ENCODE results near the gene TSNAX. TPM values are rescaled to one million over a fixed set of nuclear protein-coding genes. Genes with fewer than 3 reads are reported as not detected.
A peak's percentile ranks its signal among the peaks of the same experiment; 100 is the strongest.

TSNAX gene
- total and polyA plus RNA-seq, 9 of the 15 experiments (the other 6 are each of a cell fraction or from before 2014, with no cell fraction given): 33.8 to 102 (median 61.2) TPM

- TF ChIP-seq ZMIZ1 (IDR thresholded peaks at IDR 0.05; ENCODE audit: low read depth in 2 of 2, low read length in 2 of 2): peak in 1 of 2 experiments; percentile 55; a peak in 1 of 4 replicates
- TF ChIP-seq PML (IDR thresholded peaks at IDR 0.05; ENCODE audit: low read length): peak; percentile 83
- TF ChIP-seq, protein P1, sequence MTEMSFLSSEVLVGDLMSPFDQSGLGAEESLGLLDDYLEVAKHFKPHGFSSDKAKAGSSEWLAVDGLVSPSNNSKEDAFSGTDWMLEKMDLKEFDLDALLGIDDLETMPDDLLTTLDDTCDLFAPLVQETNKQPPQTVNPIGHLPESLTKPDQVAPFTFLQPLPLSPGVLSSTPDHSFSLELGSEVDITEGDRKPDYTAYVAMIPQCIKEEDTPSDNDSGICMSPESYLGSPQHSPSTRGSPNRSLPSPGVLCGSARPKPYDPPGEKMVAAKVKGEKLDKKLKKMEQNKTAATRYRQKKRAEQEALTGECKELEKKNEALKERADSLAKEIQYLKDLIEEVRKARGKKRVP (CRISPR knock-in tag; IDR thresholded peaks at IDR 0.05): no peak
- peak; percentile 71 for TF ChIP-seq MEF2D (tag; conservative IDR thresholded peaks at IDR 0.05; ENCODE audit: low read depth)
- TF ChIP-seq OTX1 (CRISPR knock-in tag; IDR thresholded peaks at IDR 0.05): peak; percentile 42; the same call in 1 of the 2 replicates
- TF ChIP-seq ZNF511 (CRISPR knock-in tag; IDR thresholded peaks at IDR 0.05): 0 out of 2 replicates have a peak, but pooled peaks have one; percentile 33
- TF ChIP-seq, protein P2, sequence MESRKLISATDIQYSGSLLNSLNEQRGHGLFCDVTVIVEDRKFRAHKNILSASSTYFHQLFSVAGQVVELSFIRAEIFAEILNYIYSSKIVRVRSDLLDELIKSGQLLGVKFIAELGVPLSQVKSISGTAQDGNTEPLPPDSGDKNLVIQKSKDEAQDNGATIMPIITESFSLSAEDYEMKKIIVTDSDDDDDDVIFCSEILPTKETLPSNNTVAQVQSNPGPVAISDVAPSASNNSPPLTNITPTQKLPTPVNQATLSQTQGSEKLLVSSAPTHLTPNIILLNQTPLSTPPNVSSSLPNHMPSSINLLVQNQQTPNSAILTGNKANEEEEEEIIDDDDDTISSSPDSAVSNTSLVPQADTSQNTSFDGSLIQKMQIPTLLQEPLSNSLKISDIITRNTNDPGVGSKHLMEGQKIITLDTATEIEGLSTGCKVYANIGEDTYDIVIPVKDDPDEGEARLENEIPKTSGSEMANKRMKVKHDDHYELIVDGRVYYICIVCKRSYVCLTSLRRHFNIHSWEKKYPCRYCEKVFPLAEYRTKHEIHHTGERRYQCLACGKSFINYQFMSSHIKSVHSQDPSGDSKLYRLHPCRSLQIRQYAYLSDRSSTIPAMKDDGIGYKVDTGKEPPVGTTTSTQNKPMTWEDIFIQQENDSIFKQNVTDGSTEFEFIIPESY (CRISPR knock-in tag; IDR thresholded peaks at IDR 0.05): peak; percentile 65; the same call in 1 of the 2 replicates
- TF ChIP-seq XRCC5 (IDR thresholded peaks at IDR 0.05; ENCODE audit: low read depth, low read length): peak; percentile 85
- peak; percentile 72 for TF ChIP-seq NCOA1 (IDR thresholded peaks at IDR 0.05; ENCODE audit: low read depth)
- peak; percentile 79 for TF ChIP-seq TBP (optimal IDR thresholded peaks at IDR 0.05; ENCODE audit: low read depth, low read length)
- TF ChIP-seq ZFP91 (CRISPR knock-in tag; IDR thresholded peaks at IDR 0.05): 0 out of 2 replicates have a peak, but pooled peaks have one; percentile 7
- peak; percentile 90 for TF ChIP-seq POLR2G (IDR thresholded peaks at IDR 0.05; ENCODE audit: low read depth, low read length)
- no peak for TF ChIP-seq SNRNP70 (optimal IDR thresholded peaks at IDR 0.05; ENCODE audit: low read depth, low read length)
- no peak for TF ChIP-seq SMAD1 (IDR thresholded peaks at IDR 0.05; ENCODE audit: low read depth, low read length, partially characterized antibody)
- TF ChIP-seq TOE1 (IDR thresholded peaks at IDR 0.05; ENCODE audit: borderline replicate concordance): peak; percentile 89
- TF ChIP-seq TOE1 (CRISPR knock-in tag; IDR thresholded peaks at IDR 0.05; ENCODE audit: borderline replicate concordance, low read depth): no peak
- peak; percentile 99 for TF ChIP-seq NFE2 (IDR thresholded peaks at IDR 0.05; ENCODE audit: low read depth)
- 0 out of 2 replicates have a peak, but pooled peaks have one; percentile 78 for TF ChIP-seq FOXP1 (CRISPR knock-in tag; IDR thresholded peaks at IDR 0.05)
- no peak for TF ChIP-seq HMG20B (CRISPR knock-in tag; IDR thresholded peaks at IDR 0.05)
Measured at GRCh38 chr1:231528172-231529029, at the start of gene TSNAX (continued).
